HCT116 (cell line): Measurements from ENCODE around the gene ZER1.

Source experiments
- CTCF ChIP-seq, 3 experiments: fragments of 200-600 bp in 1 of 3; sonication (generic) in 1 of 3; IDR thresholded peaks in 2 of 3; conservative IDR thresholded peaks in 1 of 3; 2 replicates each; pipeline ENCODE4 v1.5.1; 2012 to 2017; ENCODE audit warnings: low read depth in 2 of 3, low read length in 2 of 3, antibody characterized with exemption in 1 of 3, borderline replicate concordance in 1 of 3, control low read depth in 1 of 3, mild to moderate bottlenecking in 1 of 3, mixed read lengths in 1 of 3, mixed run types in 1 of 3, moderate library complexity in 1 of 3; ENCODE audit not compliant: insufficient read depth in 1 of 3
- JUND ChIP-seq: IDR thresholded peaks from 2 replicates; pipeline ENCODE4 v1.6.1; 2012
- POLR2AphosphoS5 ChIP-seq: IDR thresholded peaks from 2 replicates; pipeline ENCODE4 v1.6.1; 2011; ENCODE audit warnings: mild to moderate bottlenecking, low read depth, low read length, moderate library complexity
- SP1 ChIP-seq: IDR thresholded peaks from 2 replicates; pipeline ENCODE4 v1.6.1; 2012; ENCODE audit warnings: low read depth
- TCF7L2 ChIP-seq: IDR thresholded peaks from 2 replicates; pipeline ENCODE4 v1.7.0; 2011; ENCODE audit warnings: borderline replicate concordance, inconsistent platforms; ENCODE audit not compliant: insufficient read depth, insufficient read length; ENCODE audit errors: extremely low read depth

- TF ChIP-seq TCF7L2 (no peak), CTCF (IDR thresholded peaks at IDR 0.05 in 2 of 3, conservative IDR thresholded peaks at IDR 0.05 in 1 of 3; ENCODE audit: borderline replicate concordance in 1 of 3, insufficient read depth in 1 of 3, low read depth in 2 of 3, low read length in 2 of 3) (peak in 2 of 3 experiments; percentile 75 to 79; a peak in 4 of 6 replicates), SP1 (no peak), POLR2AphosphoS5 (peak; percentile 47; the same call in 1 of the 2 replicates), JUND (no peak)
Measured at GRCh38 chr9:128702445-128702948, 69.2 kb downstream of the ZER1 start, which contains the start of gene PKN3.
